ENCODE measurements around the gene MGAT5B. TPM values are rescaled to one million over a fixed set of nuclear protein-coding genes. Genes with fewer than 3 reads are reported as not detected.

The MGAT5B gene
- total and polyA plus RNA-seq, 10 donors: 0.02 to 2.0 (median 0.75) TPM

GRCh38 chr17:76915840-76916510 is 47.8 kb downstream of the MGAT5B start:
- TF ChIP-seq POLR2AphosphoS5 (IDR thresholded peaks at IDR 0.05) (no peak), POLR2A (IDR thresholded peaks at IDR 0.05) (no peak), CTCF (IDR thresholded peaks at IDR 0.05 in 8 of 11, conservative IDR thresholded peaks at IDR 0.05 in 3 of 11) (no peak)
- Histone ChIP-seq H3K27me3 (replicated peaks in 1 of 7) (peaks cover 0 to 42% (median 0%) of the 10 kb centered on the region in 7 donors), H3K27ac (no peak overlapping the region), H3K9me3 (no peaks in the 10 kb centered on the region), H3K4me1 (no peaks in the 10 kb centered on the region), H3K4me3 (no peak overlapping the region), H3K36me3 (no peaks in the 10 kb centered on the region)
- DNase-seq: no peak
- intact Hi-C loops (cut with DNase I; ENCODE audit: low total_unique reads): no loop called here
- WGBS, 5 donors: 87 to 92% (median 89%) methylated on average over 26 to 28 of the region's 28 CpGs

- H3K27ac ChIP-seq: no peak overlapping the region
- no peaks in the 10 kb centered on the region for H3K4me1 ChIP-seq
- intact Hi-C loops (cut with DNase I; ENCODE audit: low total_unique reads): no loop called here
- TF ChIP-seq POLR2A (IDR thresholded peaks at IDR 0.05) (no peak), POLR2AphosphoS5 (IDR thresholded peaks at IDR 0.05) (no peak), CTCF (IDR thresholded peaks at IDR 0.05 in 8 of 11, conservative IDR thresholded peaks at IDR 0.05 in 3 of 11) (no peak)
- H3K27me3 ChIP-seq (replicated peaks in 1 of 7): peaks cover 0 to 51% (median 0%) of the 10 kb centered on the region in 7 donors
- H3K4me3 ChIP-seq: no peak overlapping the region
- H3K9me3 ChIP-seq: no peaks in the 10 kb centered on the region
- no peak for DNase-seq
- WGBS, 5 donors: 49 to 63% (median 56%) methylated on average over 15 of the region's 15 CpGs
- H3K36me3 ChIP-seq: no peaks in the 10 kb centered on the region
Measured at GRCh38 chr17:76917829-76918228, 49.6 kb downstream of the MGAT5B start.

- Histone ChIP-seq H3K27ac (no peak overlapping the region), H3K4me1 (no peaks in the 10 kb centered on the region), H3K27me3 (replicated peaks in 1 of 7) (peaks cover 0 to 51% (median 0%) of the 10 kb centered on the region in 7 donors), H3K9me3 (no peaks in the 10 kb centered on the region), H3K4me3 (no peak overlapping the region), H3K36me3 (no peaks in the 10 kb centered on the region)
- intact Hi-C loops (cut with DNase I; ENCODE audit: low total_unique reads): no loop called here
- TF ChIP-seq CTCF (IDR thresholded peaks at IDR 0.05 in 8 of 11, conservative IDR thresholded peaks at IDR 0.05 in 3 of 11) (no peak), POLR2AphosphoS5 (IDR thresholded peaks at IDR 0.05) (no peak), POLR2A (IDR thresholded peaks at IDR 0.05) (no peak)
- no peak for DNase-seq
- WGBS, 5 donors: 75 to 88% (median 84%) methylated on average over 6 of the region's 6 CpGs
Measured at GRCh38 chr17:76918811-76919210, 50.6 kb downstream of the MGAT5B start.

GRCh38 chr17:76920364-76921139 is 52.3 kb downstream of the MGAT5B start:
- no peak for DNase-seq
- Histone ChIP-seq H3K27ac (no peak overlapping the region), H3K4me3 (no peak overlapping the region), H3K36me3 (no peaks in the 10 kb centered on the region), H3K9me3 (no peaks in the 10 kb centered on the region), H3K27me3 (replicated peaks in 1 of 7) (peaks cover 0 to 51% (median 0%) of the 10 kb centered on the region in 7 donors), H3K4me1 (peaks cover 0 to 4% (median 2%) of the 10 kb centered on the region in 6 donors)
- intact Hi-C loops (cut with DNase I; ENCODE audit: low total_unique reads): no loop called here
- TF ChIP-seq CTCF (IDR thresholded peaks at IDR 0.05 in 8 of 11, conservative IDR thresholded peaks at IDR 0.05 in 3 of 11) (no peak), POLR2A (IDR thresholded peaks at IDR 0.05) (no peak), POLR2AphosphoS5 (IDR thresholded peaks at IDR 0.05) (no peak)
- 66 to 74% (median 71%) methylated on average over 13 of the region's 13 CpGs for WGBS, 5 donors
